Stimulated activated CD4-positive, alpha-beta T cell treated with anti-CD3 and anti-CD28 coated beads, Interleukin-1b, Interleukin-23, amount 100 ng/mL, for 4 hours (primary cell): ENCODE results near the gene BRPF1.

ENCODE experiments used
- DNase-seq, 2 donors: peaks; one replicate each; pipeline ENCODE4 v3.0.0-alpha.2; 2020; ENCODE audit warnings: low read depth in 2 of 2

Gene BRPF1, protein sequence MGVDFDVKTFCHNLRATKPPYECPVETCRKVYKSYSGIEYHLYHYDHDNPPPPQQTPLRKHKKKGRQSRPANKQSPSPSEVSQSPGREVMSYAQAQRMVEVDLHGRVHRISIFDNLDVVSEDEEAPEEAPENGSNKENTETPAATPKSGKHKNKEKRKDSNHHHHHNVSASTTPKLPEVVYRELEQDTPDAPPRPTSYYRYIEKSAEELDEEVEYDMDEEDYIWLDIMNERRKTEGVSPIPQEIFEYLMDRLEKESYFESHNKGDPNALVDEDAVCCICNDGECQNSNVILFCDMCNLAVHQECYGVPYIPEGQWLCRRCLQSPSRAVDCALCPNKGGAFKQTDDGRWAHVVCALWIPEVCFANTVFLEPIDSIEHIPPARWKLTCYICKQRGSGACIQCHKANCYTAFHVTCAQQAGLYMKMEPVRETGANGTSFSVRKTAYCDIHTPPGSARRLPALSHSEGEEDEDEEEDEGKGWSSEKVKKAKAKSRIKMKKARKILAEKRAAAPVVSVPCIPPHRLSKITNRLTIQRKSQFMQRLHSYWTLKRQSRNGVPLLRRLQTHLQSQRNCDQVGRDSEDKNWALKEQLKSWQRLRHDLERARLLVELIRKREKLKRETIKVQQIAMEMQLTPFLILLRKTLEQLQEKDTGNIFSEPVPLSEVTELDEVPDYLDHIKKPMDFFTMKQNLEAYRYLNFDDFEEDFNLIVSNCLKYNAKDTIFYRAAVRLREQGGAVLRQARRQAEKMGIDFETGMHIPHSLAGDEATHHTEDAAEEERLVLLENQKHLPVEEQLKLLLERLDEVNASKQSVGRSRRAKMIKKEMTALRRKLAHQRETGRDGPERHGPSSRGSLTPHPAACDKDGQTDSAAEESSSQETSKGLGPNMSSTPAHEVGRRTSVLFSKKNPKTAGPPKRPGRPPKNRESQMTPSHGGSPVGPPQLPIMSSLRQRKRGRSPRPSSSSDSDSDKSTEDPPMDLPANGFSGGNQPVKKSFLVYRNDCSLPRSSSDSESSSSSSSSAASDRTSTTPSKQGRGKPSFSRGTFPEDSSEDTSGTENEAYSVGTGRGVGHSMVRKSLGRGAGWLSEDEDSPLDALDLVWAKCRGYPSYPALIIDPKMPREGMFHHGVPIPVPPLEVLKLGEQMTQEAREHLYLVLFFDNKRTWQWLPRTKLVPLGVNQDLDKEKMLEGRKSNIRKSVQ (N-terminal part only)

DNA sequence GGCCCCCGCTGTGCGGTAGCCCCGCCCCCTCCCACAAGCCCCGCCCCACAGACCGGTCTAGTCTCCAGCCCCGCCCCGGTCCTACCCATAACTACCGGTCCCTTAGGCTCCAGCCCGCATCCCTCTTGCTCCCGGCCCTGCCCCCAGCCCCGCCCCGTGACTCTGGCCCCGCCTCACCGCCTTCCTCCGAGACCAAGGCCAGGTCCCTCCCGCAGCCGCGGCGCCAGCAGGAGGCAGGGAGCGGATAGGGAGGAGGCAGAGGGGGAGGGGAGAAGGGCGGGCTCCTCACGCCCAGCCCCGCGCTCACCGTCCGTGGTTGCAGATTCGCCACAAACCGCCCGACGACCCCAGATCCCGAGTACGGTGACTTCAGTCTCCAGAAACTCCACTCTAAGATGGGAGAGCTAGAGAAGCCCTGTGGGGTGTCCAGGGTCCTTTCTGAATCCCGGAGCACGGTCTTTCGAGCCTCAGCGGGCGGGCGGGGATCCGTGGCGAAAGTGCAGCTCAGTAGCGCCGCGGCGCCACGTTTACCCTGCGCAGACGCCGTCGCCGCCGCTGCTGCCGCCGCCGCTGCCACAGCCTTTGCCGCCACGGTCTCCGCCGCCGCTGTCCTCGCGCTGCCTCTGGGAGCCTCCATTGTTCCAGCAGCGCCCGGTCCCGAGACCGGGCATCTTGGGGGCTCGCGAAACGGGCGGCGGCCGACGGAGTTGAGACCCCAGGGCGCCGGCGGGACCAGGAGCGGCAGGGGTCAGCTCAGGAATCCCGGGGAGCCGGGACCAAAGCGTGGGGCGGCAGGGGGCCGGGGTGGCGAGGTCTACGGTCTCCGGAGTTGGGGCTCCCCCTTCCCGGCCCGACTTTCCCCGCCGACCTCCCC lies at the start of gene BRPF1:
BRPF1 (plus strand) TSS at position 530 of the 874 bp plus-strand sequence. CDS start 2,406 bp downstream, outside the sequence.
- DNase-seq: peak; percentile 100

DNA sequence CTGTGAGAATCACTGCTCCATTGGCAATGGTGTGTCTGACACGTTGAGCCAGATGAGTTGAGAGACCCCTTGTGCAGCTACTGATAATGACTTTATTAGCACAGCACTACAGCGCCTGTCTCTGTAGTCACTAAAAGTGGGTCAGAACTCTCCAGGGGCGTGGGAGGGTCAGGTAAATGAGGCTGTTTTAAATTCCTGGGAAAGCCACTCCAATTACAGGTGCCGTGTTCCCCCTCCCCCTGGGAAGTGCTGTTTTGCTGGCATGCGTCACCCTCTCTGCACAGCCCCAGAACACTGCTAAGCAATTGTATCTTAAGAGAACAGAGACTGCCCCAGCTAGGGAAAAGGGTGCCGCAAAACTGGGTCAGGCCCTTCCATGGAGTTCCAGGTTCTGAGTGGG lies 49.4 kb upstream of the BRPF1 start:
- DNase-seq: no peak

DNA sequence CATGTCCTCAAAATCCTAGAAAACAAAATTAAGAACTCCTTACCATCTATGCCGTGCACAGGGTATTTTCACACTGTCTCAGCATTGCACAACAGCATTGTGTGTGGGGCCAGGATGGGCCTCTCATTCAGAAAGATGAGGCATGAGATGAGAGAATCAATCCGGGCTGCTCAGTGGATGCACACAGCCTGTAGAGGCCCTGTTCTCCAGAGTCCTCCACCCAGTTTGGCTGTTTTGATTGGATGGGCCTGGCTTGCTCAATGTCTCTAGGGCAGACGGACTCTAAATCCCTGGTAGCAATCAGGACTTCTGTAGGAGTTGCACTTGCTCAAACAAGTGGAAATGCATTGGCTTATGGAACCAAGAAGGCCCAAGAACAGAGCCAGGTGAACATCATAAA lies 48.1 kb upstream of the BRPF1 start:
- no peak for DNase-seq

DNA sequence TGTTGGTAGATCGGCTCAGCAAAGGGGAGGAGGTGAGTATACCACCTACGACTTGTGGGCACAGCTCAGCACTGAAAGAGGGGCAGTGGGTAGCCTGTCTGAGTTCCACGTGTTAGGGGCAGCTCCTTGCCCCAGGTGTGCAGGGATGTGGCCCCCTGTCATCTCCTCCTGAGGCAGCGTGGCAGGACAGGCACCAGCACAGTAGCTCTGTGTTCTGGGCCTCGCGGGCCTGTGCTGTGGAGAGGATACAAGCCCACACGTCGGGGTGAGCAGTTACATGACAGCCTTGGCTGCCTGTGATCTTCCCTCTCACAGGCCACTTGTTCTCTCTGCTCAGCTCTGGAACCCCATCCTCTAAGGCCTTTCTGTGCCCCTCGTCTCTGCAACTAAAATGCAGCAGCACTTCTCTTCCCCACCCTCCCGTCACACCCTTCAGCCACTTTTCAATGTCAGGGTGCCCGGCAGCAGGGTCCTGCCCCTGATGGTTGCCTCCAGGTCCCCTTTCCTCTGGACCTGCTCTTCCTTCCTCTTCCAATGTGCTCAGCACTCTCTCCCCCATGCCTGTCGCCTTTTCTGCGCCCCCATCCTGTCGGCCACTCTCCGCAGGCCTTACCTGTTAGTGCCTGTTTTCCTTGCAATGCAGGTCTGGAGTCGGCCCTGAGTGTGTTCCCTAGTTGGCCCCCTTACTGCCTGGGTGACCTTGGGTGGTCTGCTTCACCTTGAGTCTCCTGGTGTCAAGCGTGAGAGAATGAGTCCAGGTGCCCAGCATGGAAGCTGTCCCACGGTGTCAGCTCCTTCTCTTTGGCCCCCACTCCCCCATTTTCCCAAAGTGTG lies 46.1 kb upstream of the BRPF1 start:
- no peak for DNase-seq

DNA sequence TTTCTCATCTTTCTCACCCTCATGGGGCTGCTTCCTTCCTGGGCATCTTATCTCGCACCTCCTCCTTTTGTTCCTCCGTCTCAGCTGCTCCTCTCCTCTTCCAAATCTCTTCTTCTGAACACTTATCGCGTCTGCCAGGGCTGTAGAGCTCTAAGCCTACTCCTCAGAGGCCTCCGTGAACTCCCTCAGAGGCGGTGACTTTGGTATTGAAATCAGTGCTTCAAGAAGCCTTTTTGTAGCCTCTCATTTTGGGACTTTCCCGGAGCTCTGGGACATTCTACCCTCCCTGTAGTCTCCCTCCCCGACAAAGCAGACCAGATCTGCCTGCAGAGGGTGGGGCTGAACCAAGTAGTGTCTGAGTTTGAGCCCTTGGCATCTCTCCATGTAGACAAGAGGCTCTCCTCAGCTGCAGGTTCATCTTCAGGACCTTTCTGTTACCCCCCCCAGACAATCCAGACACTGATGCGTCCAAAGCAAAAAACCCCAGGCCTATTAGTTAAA lies 45.4 kb upstream of the BRPF1 start:
- DNase-seq: no peak

DNA sequence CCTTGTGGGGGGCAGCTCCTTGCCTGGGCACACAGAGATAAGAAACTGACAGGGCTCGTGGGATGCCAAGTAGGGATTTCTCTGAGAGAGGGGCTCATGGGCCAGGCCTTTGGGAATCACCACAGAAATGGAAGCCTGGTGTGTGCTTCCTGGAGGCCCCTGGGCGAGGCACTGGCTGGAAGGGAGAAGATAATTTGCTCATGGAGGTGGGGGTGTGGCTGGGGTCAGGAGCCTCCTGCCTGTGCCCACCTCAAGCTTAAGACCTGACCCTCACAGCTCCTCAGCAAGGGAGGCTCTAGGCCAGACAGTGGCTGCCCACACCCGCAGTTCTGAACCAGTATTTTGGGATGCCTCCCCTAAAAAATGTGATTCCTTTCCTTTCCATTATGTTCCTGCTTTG lies 44.8 kb upstream of the BRPF1 start:
- DNase-seq: no peak

DNA sequence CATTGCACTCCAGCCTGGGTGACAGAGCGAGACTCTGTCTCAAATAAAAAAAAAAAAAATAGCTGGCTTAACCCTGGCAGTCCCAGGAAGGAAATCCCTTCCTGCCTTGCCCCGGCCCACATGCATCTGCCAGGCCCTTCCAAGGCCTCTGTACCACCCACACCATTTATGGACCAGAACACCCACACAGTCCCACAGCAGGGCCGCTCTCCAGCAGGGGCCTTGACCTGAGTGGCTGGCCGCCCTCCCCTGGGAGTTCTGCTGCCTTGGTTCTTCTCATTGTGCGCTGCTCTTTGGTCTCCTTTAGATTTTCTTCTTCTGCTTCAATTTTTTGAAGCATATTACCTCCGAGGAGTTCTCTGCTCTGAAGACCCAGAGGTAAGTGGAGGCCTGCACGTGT lies 44.0 kb upstream of the BRPF1 start:
- DNase-seq: no peak

DNA sequence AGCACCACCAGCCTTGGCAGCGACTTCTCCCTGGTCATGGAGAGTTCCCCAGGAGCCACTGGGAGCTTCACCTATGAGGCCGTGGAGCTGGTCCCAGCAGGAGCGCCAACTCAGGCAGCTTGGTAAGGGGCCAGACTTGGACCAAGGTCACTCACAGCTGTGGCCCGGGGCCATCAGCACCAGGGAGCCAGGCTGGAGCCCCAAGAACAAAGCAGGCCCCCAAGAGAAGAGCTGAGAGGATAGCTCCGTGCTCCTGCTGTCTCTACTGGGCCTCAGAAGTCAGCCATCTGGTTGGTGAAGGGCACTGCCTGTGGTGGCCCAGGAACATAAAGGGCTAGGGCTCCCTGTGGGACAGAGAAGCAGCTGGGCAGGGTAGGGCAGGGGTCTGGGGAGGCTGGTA lies 42.6 kb upstream of the BRPF1 start:
- DNase-seq: no peak

DNA sequence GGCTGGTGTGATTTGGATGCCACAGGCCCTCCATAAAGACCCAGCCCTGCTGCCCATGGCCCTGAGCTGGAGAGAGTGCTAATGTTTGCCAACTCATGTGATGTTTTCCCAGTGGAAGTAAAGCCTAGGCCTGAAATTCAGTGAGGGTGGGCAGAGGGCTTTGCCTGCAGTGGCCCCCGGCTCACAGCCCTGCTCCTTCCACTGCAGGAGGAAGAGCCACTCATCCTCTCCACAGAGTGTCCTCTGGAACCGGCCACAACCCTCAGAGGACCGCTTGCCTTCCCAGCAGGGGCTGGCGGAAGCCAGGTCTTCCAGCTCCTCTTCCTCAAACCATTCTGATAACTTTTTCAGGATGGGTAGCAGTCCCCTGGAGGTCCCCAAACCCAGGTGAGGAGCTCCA lies 41.8 kb upstream of the BRPF1 start:
- DNase-seq: no peak

DNA sequence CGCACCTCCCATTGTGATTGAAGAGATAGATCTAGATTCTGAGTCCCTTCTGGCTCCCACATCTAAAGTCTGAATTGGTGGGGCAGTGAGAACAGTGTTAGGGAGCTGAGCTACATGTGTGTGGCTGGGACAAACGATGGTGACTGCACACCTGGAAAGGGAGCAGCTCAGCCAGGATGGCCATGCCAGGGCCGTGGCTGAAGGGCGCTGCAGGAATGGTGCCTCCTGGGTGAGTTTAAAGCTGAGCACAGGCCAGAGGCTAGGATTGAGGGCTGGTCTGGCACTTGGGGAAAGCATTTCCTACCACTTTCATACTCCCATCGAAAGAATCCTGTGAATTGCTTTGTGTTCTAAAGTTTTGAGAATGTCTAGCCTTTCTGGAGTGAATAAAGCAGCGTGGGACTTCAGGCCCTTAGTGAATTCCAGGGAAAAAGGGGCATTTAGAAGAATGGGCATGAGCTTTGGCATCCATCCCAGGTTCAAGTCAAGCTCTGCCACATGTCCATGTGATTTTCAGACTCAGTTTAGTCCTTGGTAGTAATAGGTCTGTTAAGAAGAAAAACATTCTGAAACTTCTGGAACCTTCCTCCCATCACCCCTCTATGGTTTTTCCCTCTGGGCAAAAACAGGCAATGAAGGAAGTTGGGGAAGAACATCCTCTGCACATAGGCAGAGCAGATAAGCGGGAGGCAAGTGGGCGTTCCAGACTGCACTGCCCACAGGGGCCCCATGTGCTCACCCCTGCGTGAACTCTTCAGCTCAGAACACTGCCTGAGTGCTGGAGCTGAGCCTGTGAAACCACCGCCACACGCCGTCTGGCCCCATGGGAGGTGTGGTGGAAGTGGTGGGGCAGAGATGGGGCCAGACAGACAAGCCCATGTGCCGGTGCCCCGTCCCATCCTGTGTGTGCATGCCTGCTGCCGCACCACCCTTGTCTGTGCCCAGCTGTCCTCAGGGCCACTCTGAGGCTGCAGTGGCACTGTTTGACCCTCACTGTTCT lies 40.8 kb upstream of the BRPF1 start:
- no peak for DNase-seq

DNA sequence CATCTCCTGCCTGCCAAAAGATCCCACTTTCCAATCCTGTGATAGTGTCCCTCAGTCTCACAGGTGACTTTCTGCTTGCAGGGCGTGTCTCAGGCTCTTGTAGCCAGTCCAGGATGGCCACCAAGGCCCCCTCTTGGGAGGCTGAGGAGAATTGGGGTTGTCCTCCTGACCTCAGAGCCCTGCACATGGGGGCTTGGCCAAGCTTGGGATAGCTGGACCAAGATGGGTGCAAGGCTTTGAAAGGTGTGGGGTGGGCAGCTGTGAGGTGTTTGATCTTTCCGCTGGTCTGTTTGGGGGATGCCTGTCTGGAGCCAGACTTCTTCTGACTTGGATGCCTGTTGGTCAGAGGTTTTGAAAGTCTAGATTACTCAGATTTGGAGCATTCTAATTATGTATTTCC lies 39.9 kb upstream of the BRPF1 start:
- no peak for DNase-seq

DNA sequence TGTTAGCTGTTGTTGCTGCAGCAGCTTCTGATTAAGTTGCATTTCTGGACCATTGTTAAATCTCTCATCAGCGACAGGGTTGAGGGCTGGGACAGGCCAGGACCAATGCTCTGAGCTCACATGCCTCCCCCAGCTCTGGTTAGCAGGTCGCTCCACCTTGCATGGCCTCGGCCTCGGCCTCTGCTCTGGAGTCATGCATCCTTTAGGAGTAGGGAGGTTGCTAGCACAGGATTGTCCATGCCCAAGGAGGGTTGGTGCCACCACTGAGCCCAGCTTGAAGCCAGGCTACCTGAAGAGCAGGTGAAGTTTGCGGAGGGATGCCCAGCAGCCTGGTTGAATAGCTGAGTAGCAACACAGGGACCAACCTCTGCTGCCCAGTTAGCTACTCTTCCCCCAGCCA lies 39.1 kb upstream of the BRPF1 start:
- DNase-seq: no peak

DNA sequence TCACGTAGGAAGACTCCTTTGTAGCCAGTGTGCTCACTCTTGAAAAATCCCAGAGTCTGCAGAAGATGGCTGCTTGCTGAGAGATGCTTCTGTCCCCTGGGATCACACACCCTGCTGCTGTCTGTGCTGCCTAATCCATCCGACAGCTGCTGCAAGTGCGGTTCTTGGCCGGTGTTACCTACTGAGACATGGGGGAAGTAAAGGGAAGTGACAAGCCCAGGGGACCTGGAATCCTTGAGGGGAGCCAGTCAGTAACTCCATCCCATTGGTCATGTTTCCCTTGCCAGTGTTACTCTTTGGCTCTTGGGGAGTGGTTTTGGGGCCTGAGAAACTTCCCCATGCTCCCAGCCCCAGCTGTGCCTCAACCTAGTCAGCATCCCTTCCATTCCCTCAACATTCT lies 36.2 kb upstream of the BRPF1 start:
- no peak for DNase-seq

DNA sequence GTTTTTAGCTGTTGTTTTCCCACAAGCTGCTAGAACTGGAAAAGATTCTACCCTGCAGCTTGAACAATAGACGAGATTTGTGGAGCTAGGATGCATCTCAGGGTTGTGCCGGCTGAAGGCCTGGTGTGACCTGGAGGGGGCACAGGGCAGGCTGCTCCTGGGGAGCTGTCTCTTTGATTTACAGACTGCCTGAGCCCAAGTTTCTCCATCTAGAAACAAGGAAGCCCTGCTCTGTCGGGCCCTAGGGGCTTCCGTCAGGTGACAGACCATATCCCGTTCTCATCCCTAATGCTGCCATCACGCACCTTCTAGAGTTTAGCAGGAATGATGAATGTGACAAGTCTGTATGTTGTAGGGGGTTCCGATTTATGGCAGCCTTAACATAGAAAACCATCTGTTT lies 35.8 kb upstream of the BRPF1 start:
- DNase-seq: no peak

DNA sequence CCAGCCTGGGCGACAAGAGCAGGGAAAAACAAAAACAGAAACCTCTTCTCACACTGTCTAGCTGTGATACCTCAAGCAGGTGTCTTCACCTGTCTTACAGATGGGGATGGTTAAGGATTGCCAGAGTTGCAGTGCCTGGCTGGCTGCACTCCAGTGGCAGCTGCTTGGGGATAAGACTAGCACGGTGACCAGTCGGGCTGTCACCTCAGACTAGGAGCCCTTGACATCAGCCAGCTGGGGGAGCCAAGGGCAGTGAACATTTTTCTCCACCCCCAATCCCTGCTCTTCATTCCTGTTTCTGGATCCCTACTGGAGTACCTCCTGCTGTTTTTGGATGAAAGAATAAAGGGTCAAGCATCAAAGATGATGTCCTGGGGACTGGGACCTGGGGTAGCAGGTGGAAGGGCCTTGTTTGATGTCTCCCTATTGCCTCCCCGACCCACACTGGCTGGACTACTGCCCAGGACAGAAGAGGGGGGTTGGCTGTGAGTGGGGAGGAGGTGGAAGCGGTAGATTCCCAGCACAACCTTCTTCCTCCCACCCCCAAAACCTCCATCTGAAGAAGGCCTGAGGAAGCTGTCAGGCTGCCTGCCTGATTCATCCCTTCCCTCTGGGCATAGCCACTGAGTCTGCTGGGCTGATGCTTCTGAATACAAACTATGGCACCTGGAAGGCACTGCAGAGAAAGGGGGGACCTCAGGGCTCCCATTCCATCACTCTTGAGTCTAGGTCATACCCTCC lies 34.9 kb upstream of the BRPF1 start:
- no peak for DNase-seq

DNA sequence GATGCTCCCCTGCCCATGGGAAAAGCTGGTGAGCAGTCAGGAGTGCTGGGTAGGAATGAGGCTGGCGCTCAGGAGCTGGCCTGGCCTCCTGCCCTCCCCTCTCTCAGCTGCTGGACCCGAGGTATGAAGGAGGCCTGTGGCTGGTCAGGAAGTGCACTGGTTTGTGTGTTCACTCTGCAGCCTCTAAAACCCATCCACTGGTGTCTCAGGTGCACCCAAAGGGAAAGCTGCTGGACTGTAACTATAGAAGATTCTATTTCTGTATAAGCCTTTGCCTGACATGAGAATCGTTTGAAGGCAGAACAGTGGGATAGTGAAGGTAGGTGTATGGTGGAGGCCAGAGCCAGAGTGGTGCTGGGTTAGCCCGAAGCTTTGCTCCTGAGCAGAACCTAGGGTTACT lies 33.6 kb upstream of the BRPF1 start:
- DNase-seq: no peak

DNA sequence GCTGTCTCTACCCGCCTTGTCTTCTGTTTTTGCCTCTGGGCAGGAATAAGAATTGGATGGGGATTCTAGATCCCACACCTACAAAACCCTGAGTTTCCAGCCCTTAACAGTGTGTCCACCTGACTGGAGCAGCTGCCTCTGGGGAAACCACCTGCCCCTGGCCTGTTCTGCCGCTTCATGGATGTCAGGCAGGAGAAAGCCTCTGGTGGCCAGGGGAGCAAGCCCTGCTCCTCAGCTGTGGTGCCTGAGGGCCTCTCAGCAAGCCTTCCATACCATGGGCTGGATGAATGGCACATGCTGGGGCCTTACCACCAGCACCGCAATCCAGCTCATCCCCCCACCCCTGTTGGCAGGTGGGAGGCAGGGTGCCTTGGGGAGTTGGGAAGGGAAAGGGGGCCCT lies 33.2 kb upstream of the BRPF1 start:
- DNase-seq: no peak

DNA sequence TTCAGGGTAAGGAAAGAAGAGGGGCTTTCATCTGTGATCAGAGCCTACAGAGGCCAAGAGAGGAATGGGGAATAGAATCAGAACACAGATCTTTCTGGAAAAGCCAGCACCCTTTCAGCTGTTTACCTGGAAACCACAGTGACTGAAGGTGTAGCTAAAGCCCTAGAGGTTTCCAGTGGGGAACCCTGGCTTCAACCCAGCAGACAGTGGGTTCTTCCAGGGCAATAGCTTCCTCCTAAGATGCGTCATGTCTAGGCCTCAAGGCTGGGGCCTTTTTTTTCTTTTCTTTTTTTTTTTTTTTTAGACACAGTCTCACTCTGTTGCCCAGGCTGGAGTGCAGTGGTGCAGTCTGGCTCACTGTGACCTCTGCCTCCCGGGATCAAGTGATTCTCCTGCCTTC lies 31.0 kb upstream of the BRPF1 start:
- no peak for DNase-seq
